Adrenal gland (tissue), 12 donors: ENCODE data around the gene LCOR. TPM values are rescaled to one million over a fixed set of nuclear protein-coding genes. Genes with fewer than 3 reads are reported as not detected.

Experiments
- DNase-seq, 7 donors: peaks; one replicate each; pipeline ENCODE4 v3.0.0-alpha.2; 2019 to 2020
- H3K27ac ChIP-seq, 5 donors: fragments of 200-600 bp; sonication (generic) in 4 of 5; 1 replicate in 3 of 5; 2 replicates in 2 of 5; pipeline versions ENCODE4 v1.5.1 to v1.8.0; 2016 to 2020; ENCODE audit warnings: mild to moderate bottlenecking in 1 of 5
- H3K27me3 ChIP-seq: fragments of 200-600 bp; 2 replicates; pipeline ENCODE4 v1.8.0; 2021
- H3K36me3 ChIP-seq, 2 donors: fragments of 200-600 bp; replicated peaks in 1 of 2; 1 replicate in 1 of 2; 2 replicates in 1 of 2; pipeline versions ENCODE4 v1.5.1 to v1.8.0; 2018 to 2022
- H3K4me1 ChIP-seq, 2 donors: fragments of 200-600 bp; replicated peaks in 1 of 2; 1 replicate in 1 of 2; 2 replicates in 1 of 2; pipeline versions ENCODE4 v1.5.1 to v1.8.0; 2018 to 2021
- H3K4me3 ChIP-seq, 4 donors: fragments of 200-600 bp; sonication (generic) in 3 of 4; one replicate each; pipeline ENCODE4 v1.5.1; 2016 to 2018
- H3K9me3 ChIP-seq, 3 donors: fragments of 200-600 bp; sonication (generic) in 1 of 3; replicated peaks in 1 of 3; 1 replicate in 2 of 3; 2 replicates in 1 of 3; pipeline versions ENCODE4 v1.5.1 to v1.8.0; 2016 to 2021
- POLR2A ChIP-seq, 2 donors: fragments of 450-650 bp; IDR thresholded peaks; one replicate each; pipeline ENCODE4 v1.6.1; 2017; ENCODE audit warnings: antibody characterized with exemption in 2 of 2, mild to moderate bottlenecking in 2 of 2, moderate library complexity in 1 of 2
- WGBS, 4 donors: extraction: QIAGEN DNeasy Blood & Tissue Kit in 2 of 4; methylation state at CpG; one replicate each; pipeline versions ENCODE4 v1.1.5 to v1.1.7; 2013 to 2017; 5-methylcytosine and 5-hydroxymethylcytosine counted together
- intact Hi-C, 2 donors: fragments of 100-400 bp; cut with DNase I; formaldehyde crosslinking; loops; one replicate each; pipeline versions ENCODE4 v1.14.1 to v1.15.0; 2022 to 2023
- polyA plus RNA-seq, 3 donors: library from polyadenylated mRNA; stranded (reverse); fragments of 200-250 nt in 2 of 3; fragments of 350-450 nt in 1 of 3; fragmentation: Illumina TruSeq in 1 of 3; extraction: RNeasy Lipid Tissue Mini Kit (QIAGEN cat#74804) in 1 of 3; gene quantifications; one replicate each; pipeline ENCODE4 v1.2.3, GENCODE V29; 2013 to 2014
- total RNA-seq, 9 donors: library from RNA; depleted of rRNA in 4 of 9; stranded (reverse); fragments of >200 nt in 4 of 9; fragments of 120-200 nt in 1 of 9; fragmentation: NEBNext Ultra II Directional in 1 of 9; extraction: Animal tissue kit (Norgen Biotek cat#: 25700) in 1 of 9; gene quantifications; one replicate each; pipeline versions ENCODE4 v1.1.0 to v1.2.4, GENCODE V29; 2013 to 2023
- TF ChIP-seq, protein P1 (sequence below), 6 experiments: fragments of 450-650 bp in 4 of 6; fragments of 200-600 bp in 2 of 6; sonication (generic) in 1 of 6; IDR thresholded peaks; 1 replicate in 5 of 6; 2 replicates in 1 of 6; pipeline versions ENCODE4 v1.5.1 to v1.8.0; 2016 to 2021; ENCODE audit warnings: antibody characterized with exemption in 6 of 6, mild to moderate bottlenecking in 2 of 6, moderate library complexity in 1 of 6
- donor health status: healthy with polysubstance abuse.
- donor health status: Bipolar disorder and iron deficiency.
- donor health status: DM: yes; HTN: yes; CAD: no.
- donor health status: DM: no; HTN: no; CAD: no.
- donor health status: DM: no; HTN: no; CAD: no.
- donor health status: DM: yes; HTN: yes; CAD: no.

LCOR gene
- total and polyA plus RNA-seq, 12 donors = 1.5 to 38.4 (median 17.2) TPM

DNA sequence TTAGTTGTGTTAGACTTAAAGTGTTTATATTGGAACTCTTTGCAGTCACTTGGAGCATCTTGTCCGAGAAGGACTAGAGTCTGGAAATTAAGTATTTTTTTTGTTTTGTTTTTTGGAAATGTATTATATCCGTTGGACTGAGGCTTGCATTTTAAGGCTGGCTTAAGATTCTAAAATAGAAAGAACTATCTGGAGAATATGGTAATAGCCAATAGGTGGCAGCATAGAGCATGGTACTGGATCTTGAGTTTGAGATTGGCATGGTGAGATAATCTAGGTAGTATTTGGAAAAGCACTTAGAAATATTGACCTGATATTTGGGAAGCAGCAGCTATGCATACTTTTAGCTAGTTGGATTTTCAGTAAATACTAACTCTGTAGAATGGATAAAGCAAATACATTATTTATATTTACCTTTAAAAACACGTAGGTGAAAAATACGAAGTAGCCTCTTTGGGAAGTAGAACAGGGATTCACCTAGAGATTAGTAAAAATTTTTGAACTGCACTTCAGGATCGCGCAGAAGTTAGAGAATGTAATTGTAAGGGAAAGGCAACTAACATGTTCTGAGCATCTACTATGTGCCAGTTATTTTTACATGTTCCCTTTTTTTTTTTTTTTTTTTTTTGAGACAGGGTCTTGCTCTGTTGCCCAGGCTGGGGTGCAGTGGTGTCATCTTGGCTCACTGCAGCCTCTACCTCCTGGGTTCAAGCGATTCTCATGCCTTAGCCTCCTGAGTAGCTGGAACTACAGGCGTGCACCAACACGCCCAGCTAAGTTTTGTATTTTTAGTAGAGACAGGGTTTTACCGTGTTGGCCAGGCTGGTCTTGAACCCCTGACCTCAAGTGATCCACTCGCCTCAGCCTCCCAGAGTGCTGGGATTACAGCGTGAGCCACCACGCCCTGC, 78.6 kb downstream of the LCOR start:
- Histone ChIP-seq H3K4me1 (peaks cover 0 to 8% of the 10 kb centered on the region in 2 donors), H3K27ac (no peak overlapping the region), H3K9me3 (no peaks in the 10 kb centered on the region), H3K27me3 (no peaks in the 10 kb centered on the region), H3K4me3 (no peak overlapping the region), H3K36me3 (no peaks in the 10 kb centered on the region)
- DNase-seq = no peak
- intact Hi-C loops = loop anchor here in 1 of 2 donors (10.0 kb wide), 1 partner anchor 76 kb away; the partner anchor contains the start of gene LCOR
- TF ChIP-seq POLR2A (IDR thresholded peaks at IDR 0.05) = no peak
- TF ChIP-seq, protein P1, sequence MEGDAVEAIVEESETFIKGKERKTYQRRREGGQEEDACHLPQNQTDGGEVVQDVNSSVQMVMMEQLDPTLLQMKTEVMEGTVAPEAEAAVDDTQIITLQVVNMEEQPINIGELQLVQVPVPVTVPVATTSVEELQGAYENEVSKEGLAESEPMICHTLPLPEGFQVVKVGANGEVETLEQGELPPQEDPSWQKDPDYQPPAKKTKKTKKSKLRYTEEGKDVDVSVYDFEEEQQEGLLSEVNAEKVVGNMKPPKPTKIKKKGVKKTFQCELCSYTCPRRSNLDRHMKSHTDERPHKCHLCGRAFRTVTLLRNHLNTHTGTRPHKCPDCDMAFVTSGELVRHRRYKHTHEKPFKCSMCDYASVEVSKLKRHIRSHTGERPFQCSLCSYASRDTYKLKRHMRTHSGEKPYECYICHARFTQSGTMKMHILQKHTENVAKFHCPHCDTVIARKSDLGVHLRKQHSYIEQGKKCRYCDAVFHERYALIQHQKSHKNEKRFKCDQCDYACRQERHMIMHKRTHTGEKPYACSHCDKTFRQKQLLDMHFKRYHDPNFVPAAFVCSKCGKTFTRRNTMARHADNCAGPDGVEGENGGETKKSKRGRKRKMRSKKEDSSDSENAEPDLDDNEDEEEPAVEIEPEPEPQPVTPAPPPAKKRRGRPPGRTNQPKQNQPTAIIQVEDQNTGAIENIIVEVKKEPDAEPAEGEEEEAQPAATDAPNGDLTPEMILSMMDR (IDR thresholded peaks at IDR 0.05) = peak; percentile 35 to 59 (median 55)
- WGBS, 4 donors = 83 to 88% (median 85%) methylated on average over 13 of the region's 13 CpGs

GRCh38 chr10:96912405-96912804, 80.3 kb downstream of the LCOR start:
- Histone ChIP-seq H3K4me3 (no peak overlapping the region), H3K9me3 (no peaks in the 10 kb centered on the region), H3K27me3 (no peaks in the 10 kb centered on the region), H3K27ac (no peak overlapping the region), H3K36me3 (no peaks in the 10 kb centered on the region), H3K4me1 (no peaks in the 10 kb centered on the region)
- TF ChIP-seq POLR2A (IDR thresholded peaks at IDR 0.05) = no peak
- TF ChIP-seq, protein P1 (IDR thresholded peaks at IDR 0.05) = no peak
- DNase-seq = no peak
- 72 to 91% (median 78%) methylated on average over 3 of the region's 3 CpGs for WGBS, 4 donors
- intact Hi-C loops = loop anchor here in 1 of 2 donors (10.0 kb wide), 1 partner anchor 78 kb away; the partner anchor contains the start of gene LCOR

GRCh38 chr10:96913906-96914305, 81.8 kb downstream of the LCOR start:
- Histone ChIP-seq H3K9me3 (no peaks in the 10 kb centered on the region), H3K36me3 (no peaks in the 10 kb centered on the region), H3K4me1 (no peaks in the 10 kb centered on the region), H3K27ac (no peak overlapping the region), H3K27me3 (no peaks in the 10 kb centered on the region), H3K4me3 (no peak overlapping the region)
- no peak for DNase-seq
- TF ChIP-seq, protein P1 (IDR thresholded peaks at IDR 0.05) = no peak
- no peak for TF ChIP-seq POLR2A (IDR thresholded peaks at IDR 0.05)
- WGBS, 4 donors = 91 to 98% (median 95%) methylated on average over 5 of the region's 5 CpGs
- intact Hi-C loops = loop anchor here in 1 of 2 donors (10.0 kb wide), 1 partner anchor 79 kb away; the partner anchor contains the start of gene LCOR

- TF ChIP-seq, protein P1 (IDR thresholded peaks at IDR 0.05) = no peak
- TF ChIP-seq POLR2A (IDR thresholded peaks at IDR 0.05) = no peak
- no peak overlapping the region for H3K27ac ChIP-seq
- no peak overlapping the region for H3K4me3 ChIP-seq
- intact Hi-C loops = loop anchor here in 1 of 2 donors (10.0 kb wide), 1 partner anchor 83 kb away; the partner anchor contains the start of gene LCOR
- no peaks in the 10 kb centered on the region for H3K4me1 ChIP-seq
- no peaks in the 10 kb centered on the region for H3K36me3 ChIP-seq
- WGBS, 4 donors = 94 to 96% (median 96%) methylated on average over 5 of the region's 5 CpGs
- no peak for DNase-seq
- H3K27me3 ChIP-seq = no peaks in the 10 kb centered on the region
- H3K9me3 ChIP-seq = no peaks in the 10 kb centered on the region
Observed at GRCh38 chr10:96917628-96918027, 85.5 kb downstream of the LCOR start.
